GM12878 (cell line): Measurements from ENCODE around the gene ADGRL3. TPM values are rescaled to one million over a fixed set of nuclear protein-coding genes. Genes with fewer than 3 reads are reported as not detected.

ENCODE experiments used
- ATAC-seq: fragments of 200-7000 bp; cut with Tn5 transposase; 3 replicates; pipeline ENCODE4 v1.9.1; 2020; ENCODE audit warnings: mild to moderate bottlenecking, moderate library complexity
- BruUV-seq: library from RNA; stranded (reverse); fragments of 400-500 nt; replicated peaks from 2 replicates; lab custom pipeline; 2021; lab: Mats Ljungman, UMichigan
- CTCF ChIA-PET: fragments of 300-600 bp; sonication (Branson Sonifier 250); formaldehyde crosslinking; extraction: SDS; loops from one replicate; lab custom pipeline; 2021; ENCODE audit warnings: inconsistent platforms; lab: Yijun Ruan, JAX
- POLR2A ChIA-PET: fragments of 350-600 bp; formaldehyde crosslinking; extraction: SDS; loops from one replicate; lab custom pipeline; 2021; ENCODE audit warnings: inconsistent platforms; lab: Charles Lee
- RAD21 ChIA-PET: fragments of 300-600 bp; sonication (Branson Sonifier 250); formaldehyde crosslinking; loops from one replicate; lab custom pipeline; 2023; ENCODE audit warnings: antibody characterized with exemption; ENCODE audit not compliant: unreplicated experiment; lab: Charles Lee
- SMC1A ChIA-PET: fragments of 300-600 bp; sonication (Branson Sonifier 250); formaldehyde crosslinking; loops from one replicate; lab custom pipeline; 2023; ENCODE audit not compliant: unreplicated experiment, uncharacterized antibody; lab: Charles Lee
- DNase-seq: peaks from one replicate; pipeline ENCODE4 v3.0.0-alpha.2; 2011; ENCODE audit warnings: low read depth, low spot score
- FAIRE-seq: peaks from 3 replicates; lab custom pipeline; 2011; peaks lifted over from hg19 to GRCh38; lab: Jason Lieb, UNC
- H2AFZ ChIP-seq: 2 replicates; pipeline ENCODE4 v1.6.0; 2011; ENCODE audit warnings: low read depth, low read length, control low read depth; ENCODE audit not compliant: control insufficient read depth
- H3K27ac ChIP-seq: 2 replicates; pipeline ENCODE4 v1.5.1; 2011; ENCODE audit warnings: control low read depth; ENCODE audit not compliant: control insufficient read depth, insufficient read depth
- H3K27me3 ChIP-seq, 2 experiments: replicated peaks in 1 of 2; 2 replicates each; pipeline versions ENCODE4 v1.6.0 to v1.6.1; 2011; ENCODE audit warnings: low read length in 1 of 2; ENCODE audit not compliant: control insufficient read depth in 2 of 2, insufficient read depth in 2 of 2
- H3K36me3 ChIP-seq, 2 experiments: 2 replicates each; pipeline ENCODE4 v1.5.1; 2011; ENCODE audit warnings: low read length in 1 of 2; ENCODE audit not compliant: control insufficient read depth in 2 of 2, insufficient read depth in 2 of 2
- H3K4me1 ChIP-seq: 2 replicates; pipeline ENCODE4 v1.6.1; 2011; ENCODE audit warnings: mild to moderate bottlenecking, low read length, moderate library complexity, mixed read lengths; ENCODE audit not compliant: control insufficient read depth, insufficient read depth
- H3K4me2 ChIP-seq: 2 replicates; pipeline ENCODE4 v1.6.0; 2011; ENCODE audit warnings: control low read depth; ENCODE audit not compliant: control insufficient read depth, insufficient read depth
- H3K4me3 ChIP-seq: fragments of 200-600 bp; sonication (generic); 2 replicates; pipeline ENCODE4 v1.5.1; 2016
- H3K79me2 ChIP-seq: 2 replicates; pipeline ENCODE4 v1.6.0; 2011; ENCODE audit warnings: low read length; ENCODE audit not compliant: control insufficient read depth, insufficient read depth
- H3K9ac ChIP-seq: 2 replicates; pipeline ENCODE4 v1.8.0; 2011; ENCODE audit warnings: low read length, control low read depth, mixed read lengths; ENCODE audit not compliant: control insufficient read depth, insufficient read depth
- H3K9me3 ChIP-seq: replicated peaks from 3 replicates; pipeline ENCODE4 v1.5.1; 2011; ENCODE audit warnings: mild to moderate bottlenecking, low read length; ENCODE audit not compliant: control insufficient read depth, insufficient read depth
- H4K20me1 ChIP-seq: 2 replicates; pipeline ENCODE4 v1.6.0; 2011; ENCODE audit not compliant: control insufficient read depth, insufficient read depth
- ASH2L ChIP-seq: fragments of 300-600, 200-600 bp; sonication (generic); IDR thresholded peaks from 2 replicates; pipeline ENCODE4 v1.6.1; 2017; ENCODE audit warnings: low read depth, mild to moderate bottlenecking, borderline replicate concordance
- ATF7 ChIP-seq: fragments of 450-650 bp; IDR thresholded peaks from 2 replicates; pipeline ENCODE4 v1.6.1; 2016; ENCODE audit warnings: low read depth, mild to moderate bottlenecking
- BCL11A ChIP-seq: IDR thresholded peaks from 2 replicates; pipeline ENCODE4 v1.6.1; 2011; ENCODE audit warnings: low read depth, low read length
- CREM ChIP-seq: IDR thresholded peaks from 2 replicates; pipeline ENCODE4 v1.6.1; 2014; ENCODE audit warnings: antibody characterized with exemption, low read depth
- FOXM1 ChIP-seq: IDR thresholded peaks from 2 replicates; pipeline ENCODE4 v1.6.1; 2012; ENCODE audit warnings: low read depth, mild to moderate bottlenecking, inconsistent platforms, low read length, moderate library complexity
- JUND ChIP-seq: IDR thresholded peaks from 2 replicates; pipeline ENCODE4 v1.6.1; 2012; ENCODE audit warnings: low read depth, mild to moderate bottlenecking, low read length, improper control_type of control experiment, moderate library complexity
- LARP7 ChIP-seq: fragments of 450-650 bp; IDR thresholded peaks from 2 replicates; pipeline ENCODE4 v1.6.1; 2017; ENCODE audit warnings: mild to moderate bottlenecking
- NFXL1 ChIP-seq: fragments of 450-650 bp; IDR thresholded peaks from 2 replicates; pipeline ENCODE4 v1.6.1; 2017; ENCODE audit warnings: antibody characterized with exemption, mild to moderate bottlenecking, borderline replicate concordance
- PAX5 ChIP-seq: IDR thresholded peaks from 2 replicates; pipeline ENCODE4 v1.6.1; 2011; ENCODE audit warnings: low read depth, low read length, borderline replicate concordance
- SMAD5 ChIP-seq: IDR thresholded peaks from 2 replicates; pipeline ENCODE4 v1.6.1; 2016; ENCODE audit warnings: antibody characterized with exemption, low read depth
- ZNF384 ChIP-seq: IDR thresholded peaks from 2 replicates; pipeline ENCODE4 v1.6.1; 2012; ENCODE audit warnings: low read depth, mild to moderate bottlenecking, low read length, improper control_type of control experiment, borderline replicate concordance
- WGBS: methylation state at CpG from one replicate; pipeline ENCODE4 v1.1.6; 2016; ENCODE audit warnings: low lambda C conversion rate; ENCODE audit not compliant: insufficient replicate concordance, insufficient coverage; ENCODE audit errors: missing lambda C conversion rate; 5-methylcytosine and 5-hydroxymethylcytosine counted together
- in situ Hi-C: fragments of 300-500 bp; cut with MboI; formaldehyde crosslinking; loops from 9 replicates; pipeline ENCODE4 v1.14.3; 2018; ENCODE audit warnings: mixed read lengths
- intact Hi-C: fragments of 100-400 bp; cut with micrococcal nuclease; formaldehyde crosslinking; loops from one replicate; pipeline ENCODE4 v1.14.2; 2022; ENCODE audit not compliant: unreplicated experiment
- polyA plus RNA-seq, 11 experiments: library from polyadenylated mRNA; depleted of rRNA in 4 of 11; unstranded in 6 of 11; stranded (reverse) in 5 of 11; fragments of >200 nt; fragmentation: Nextera tagmentation in 4 of 11; fragmentation: Illumina TruSeq in 1 of 11; extraction: Ambion mirVana in 4 of 11; extraction: Trizol in 1 of 11; gene quantifications; 1 replicate in 1 of 11; 2 replicates in 10 of 11; pipeline versions ENCODE4 v1.2.1 to v1.2.3, GENCODE V29; 2011 to 2016; ENCODE audit warnings: inconsistent platforms in 2 of 11, missing spikeins in 2 of 11, low read depth in 1 of 11
- total RNA-seq, 4 experiments: library from RNA; depleted of rRNA in 3 of 4; stranded (reverse); fragments of >200 nt in 3 of 4; fragmentation: Illumina TruSeq in 1 of 4; extraction: Trizol in 1 of 4; gene quantifications; 2 replicates each; pipeline versions ENCODE4 v1.2.1 to v1.2.3, GENCODE V29; 2013 to 2021
- TF ChIP-seq, protein P1 (sequence below): fragments of 450-650 bp; IDR thresholded peaks from 2 replicates; pipeline ENCODE4 v1.6.1; 2017; ENCODE audit warnings: mild to moderate bottlenecking, moderate library complexity
- TF ChIP-seq, protein P2 (sequence below): fragments of 450-650 bp; IDR thresholded peaks from 2 replicates; pipeline ENCODE4 v1.6.1; 2017; ENCODE audit warnings: mild to moderate bottlenecking, moderate library complexity
- TF ChIP-seq, protein P3 (sequence below): fragments of 450-650 bp; formaldehyde crosslinking; IDR thresholded peaks from 2 replicates; pipeline ENCODE4 v1.4.0; 2022; ENCODE audit warnings: mild to moderate bottlenecking, moderate library complexity

Gene ADGRL3
- total and polyA plus RNA-seq, 10 of the 15 experiments (the other 5 are each of a cell fraction or from before 2014, with no cell fraction given): 1.1 TPM; not detected in 9

DNA sequence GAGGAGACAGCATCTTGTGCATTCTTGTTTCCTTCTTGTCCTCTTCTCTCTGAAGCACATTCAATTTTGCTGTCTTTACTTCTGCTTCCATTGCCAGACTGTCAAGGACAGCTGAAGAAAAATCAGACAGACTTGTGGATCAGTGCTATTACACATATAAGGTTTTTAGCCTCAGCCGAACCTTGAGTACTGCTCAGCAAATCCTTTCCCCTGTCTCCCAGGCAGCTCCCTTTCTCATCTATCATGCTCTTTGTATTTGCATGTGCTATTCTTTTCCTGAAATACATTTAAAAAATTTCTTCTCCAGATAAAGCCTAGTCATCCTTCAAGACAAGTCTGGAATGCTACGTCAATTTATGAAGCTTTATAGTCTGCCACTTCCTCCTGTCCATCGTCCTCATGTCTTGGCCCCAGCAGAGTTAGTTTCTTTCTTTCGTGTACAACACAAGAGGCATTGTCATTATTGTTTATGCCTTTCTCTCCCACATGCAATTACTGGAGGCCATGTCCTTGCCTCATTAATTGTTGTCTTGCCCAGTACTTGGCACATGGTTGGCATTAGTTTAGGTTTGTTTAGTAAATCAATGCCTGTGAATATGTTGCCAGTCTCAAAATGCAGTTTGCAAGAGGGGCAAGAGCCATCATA, 45.1 kb downstream of the ADGRL3 start:
- DNase-seq: no peak
- ChIA-PET RAD21 (no interaction called here), CTCF (no interaction called here), POLR2A (no interaction called here), SMC1A (interaction anchor here (0.6 kb wide), 1 partner anchor 1245 kb away, joined by 5 read pairs; no protein-coding TSS in a partner anchor)
- BruUV-seq: no TSS peak
- FAIRE-seq: no peak
- no peaks in the 10 kb centered on the region for H3K9me3 ChIP-seq
- WGBS: 35% methylated on average over 4 of the region's 4 CpGs
- no peak overlapping the region for H3K4me3 ChIP-seq
- H3K79me2 ChIP-seq: no peaks in the 10 kb centered on the region
- H3K27ac ChIP-seq: no peak overlapping the region
- no peak overlapping the region for H3K4me2 ChIP-seq
- H3K36me3 ChIP-seq: no peaks in the 10 kb centered on the region
- no peaks in the 10 kb centered on the region for H3K27me3 ChIP-seq
- intact Hi-C loops: no loop called here
- H3K9ac ChIP-seq: no peak overlapping the region
- no peaks in the 10 kb centered on the region for H3K4me1 ChIP-seq
- H2AFZ ChIP-seq: no peak overlapping the region
- ATAC-seq: no peak
- in situ Hi-C loops: no loop called here
- no peaks in the 10 kb centered on the region for H4K20me1 ChIP-seq
- no peak for TF ChIP-seq ZNF384
- no peak for TF ChIP-seq LARP7
- no peak for TF ChIP-seq ASH2L
- no peak for TF ChIP-seq BCL11A
- no peak for TF ChIP-seq CREM
- TF ChIP-seq, protein P1, sequence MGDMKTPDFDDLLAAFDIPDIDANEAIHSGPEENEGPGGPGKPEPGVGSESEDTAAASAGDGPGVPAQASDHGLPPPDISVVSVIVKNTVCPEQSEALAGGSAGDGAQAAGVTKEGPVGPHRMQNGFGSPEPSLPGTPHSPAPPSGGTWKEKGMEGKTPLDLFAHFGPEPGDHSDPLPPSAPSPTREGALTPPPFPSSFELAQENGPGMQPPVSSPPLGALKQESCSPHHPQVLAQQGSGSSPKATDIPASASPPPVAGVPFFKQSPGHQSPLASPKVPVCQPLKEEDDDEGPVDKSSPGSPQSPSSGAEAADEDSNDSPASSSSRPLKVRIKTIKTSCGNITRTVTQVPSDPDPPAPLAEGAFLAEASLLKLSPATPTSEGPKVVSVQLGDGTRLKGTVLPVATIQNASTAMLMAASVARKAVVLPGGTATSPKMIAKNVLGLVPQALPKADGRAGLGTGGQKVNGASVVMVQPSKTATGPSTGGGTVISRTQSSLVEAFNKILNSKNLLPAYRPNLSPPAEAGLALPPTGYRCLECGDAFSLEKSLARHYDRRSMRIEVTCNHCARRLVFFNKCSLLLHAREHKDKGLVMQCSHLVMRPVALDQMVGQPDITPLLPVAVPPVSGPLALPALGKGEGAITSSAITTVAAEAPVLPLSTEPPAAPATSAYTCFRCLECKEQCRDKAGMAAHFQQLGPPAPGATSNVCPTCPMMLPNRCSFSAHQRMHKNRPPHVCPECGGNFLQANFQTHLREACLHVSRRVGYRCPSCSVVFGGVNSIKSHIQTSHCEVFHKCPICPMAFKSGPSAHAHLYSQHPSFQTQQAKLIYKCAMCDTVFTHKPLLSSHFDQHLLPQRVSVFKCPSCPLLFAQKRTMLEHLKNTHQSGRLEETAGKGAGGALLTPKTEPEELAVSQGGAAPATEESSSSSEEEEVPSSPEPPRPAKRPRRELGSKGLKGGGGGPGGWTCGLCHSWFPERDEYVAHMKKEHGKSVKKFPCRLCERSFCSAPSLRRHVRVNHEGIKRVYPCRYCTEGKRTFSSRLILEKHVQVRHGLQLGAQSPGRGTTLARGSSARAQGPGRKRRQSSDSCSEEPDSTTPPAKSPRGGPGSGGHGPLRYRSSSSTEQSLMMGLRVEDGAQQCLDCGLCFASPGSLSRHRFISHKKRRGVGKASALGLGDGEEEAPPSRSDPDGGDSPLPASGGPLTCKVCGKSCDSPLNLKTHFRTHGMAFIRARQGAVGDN: no peak
- TF ChIP-seq ATF7: no peak
- no peak for TF ChIP-seq SMAD5
- TF ChIP-seq, protein P2, sequence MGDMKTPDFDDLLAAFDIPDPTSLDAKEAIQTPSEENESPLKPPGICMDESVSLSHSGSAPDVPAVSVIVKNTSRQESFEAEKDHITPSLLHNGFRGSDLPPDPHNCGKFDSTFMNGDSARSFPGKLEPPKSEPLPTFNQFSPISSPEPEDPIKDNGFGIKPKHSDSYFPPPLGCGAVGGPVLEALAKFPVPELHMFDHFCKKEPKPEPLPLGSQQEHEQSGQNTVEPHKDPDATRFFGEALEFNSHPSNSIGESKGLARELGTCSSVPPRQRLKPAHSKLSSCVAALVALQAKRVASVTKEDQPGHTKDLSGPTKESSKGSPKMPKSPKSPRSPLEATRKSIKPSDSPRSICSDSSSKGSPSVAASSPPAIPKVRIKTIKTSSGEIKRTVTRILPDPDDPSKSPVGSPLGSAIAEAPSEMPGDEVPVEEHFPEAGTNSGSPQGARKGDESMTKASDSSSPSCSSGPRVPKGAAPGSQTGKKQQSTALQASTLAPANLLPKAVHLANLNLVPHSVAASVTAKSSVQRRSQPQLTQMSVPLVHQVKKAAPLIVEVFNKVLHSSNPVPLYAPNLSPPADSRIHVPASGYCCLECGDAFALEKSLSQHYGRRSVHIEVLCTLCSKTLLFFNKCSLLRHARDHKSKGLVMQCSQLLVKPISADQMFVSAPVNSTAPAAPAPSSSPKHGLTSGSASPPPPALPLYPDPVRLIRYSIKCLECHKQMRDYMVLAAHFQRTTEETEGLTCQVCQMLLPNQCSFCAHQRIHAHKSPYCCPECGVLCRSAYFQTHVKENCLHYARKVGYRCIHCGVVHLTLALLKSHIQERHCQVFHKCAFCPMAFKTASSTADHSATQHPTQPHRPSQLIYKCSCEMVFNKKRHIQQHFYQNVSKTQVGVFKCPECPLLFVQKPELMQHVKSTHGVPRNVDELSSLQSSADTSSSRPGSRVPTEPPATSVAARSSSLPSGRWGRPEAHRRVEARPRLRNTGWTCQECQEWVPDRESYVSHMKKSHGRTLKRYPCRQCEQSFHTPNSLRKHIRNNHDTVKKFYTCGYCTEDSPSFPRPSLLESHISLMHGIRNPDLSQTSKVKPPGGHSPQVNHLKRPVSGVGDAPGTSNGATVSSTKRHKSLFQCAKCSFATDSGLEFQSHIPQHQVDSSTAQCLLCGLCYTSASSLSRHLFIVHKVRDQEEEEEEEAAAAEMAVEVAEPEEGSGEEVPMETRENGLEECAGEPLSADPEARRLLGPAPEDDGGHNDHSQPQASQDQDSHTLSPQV: no peak
- TF ChIP-seq FOXM1: no peak
- TF ChIP-seq JUND: no peak
- no peak for TF ChIP-seq NFXL1
- TF ChIP-seq, protein P3, sequence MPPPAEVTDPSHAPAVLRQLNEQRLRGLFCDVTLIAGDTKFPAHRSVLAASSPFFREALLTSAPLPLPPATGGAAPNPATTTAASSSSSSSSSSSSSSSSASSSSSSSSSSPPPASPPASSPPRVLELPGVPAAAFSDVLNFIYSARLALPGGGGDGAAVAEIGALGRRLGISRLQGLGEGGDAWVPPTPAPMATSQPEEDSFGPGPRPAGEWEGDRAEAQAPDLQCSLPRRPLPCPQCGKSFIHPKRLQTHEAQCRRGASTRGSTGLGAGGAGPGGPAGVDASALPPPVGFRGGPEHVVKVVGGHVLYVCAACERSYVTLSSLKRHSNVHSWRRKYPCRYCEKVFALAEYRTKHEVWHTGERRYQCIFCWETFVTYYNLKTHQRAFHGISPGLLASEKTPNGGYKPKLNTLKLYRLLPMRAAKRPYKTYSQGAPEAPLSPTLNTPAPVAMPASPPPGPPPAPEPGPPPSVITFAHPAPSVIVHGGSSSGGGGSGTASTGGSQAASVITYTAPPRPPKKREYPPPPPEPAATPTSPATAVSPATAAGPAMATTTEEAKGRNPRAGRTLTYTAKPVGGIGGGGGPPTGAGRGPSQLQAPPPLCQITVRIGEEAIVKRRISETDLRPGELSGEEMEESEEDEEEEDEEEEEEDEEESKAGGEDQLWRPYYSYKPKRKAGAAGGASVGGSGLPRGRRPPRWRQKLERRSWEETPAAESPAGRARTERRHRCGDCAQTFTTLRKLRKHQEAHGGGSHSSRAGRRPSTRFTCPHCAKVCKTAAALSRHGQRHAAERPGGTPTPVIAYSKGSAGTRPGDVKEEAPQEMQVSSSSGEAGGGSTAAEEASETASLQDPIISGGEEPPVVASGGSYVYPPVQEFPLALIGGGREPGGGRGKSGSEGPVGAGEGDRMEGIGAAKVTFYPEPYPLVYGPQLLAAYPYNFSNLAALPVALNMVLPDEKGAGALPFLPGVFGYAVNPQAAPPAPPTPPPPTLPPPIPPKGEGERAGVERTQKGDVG: no peak
- no peak for TF ChIP-seq PAX5
